ENCODE measurements around the gene SRP14. TPM values are rescaled to one million over a fixed set of nuclear protein-coding genes. Genes with fewer than 3 reads are reported as not detected.

Gene SRP14
- total RNA-seq, 1 donor from 2014 or later: 320 TPM

GRCh38 chr15:40034186-40034946 is 4.6 kb downstream of the SRP14 start:
- Mint-ChIP-seq H3K9me3 (ENCODE audit: unreplicated experiment) (no peaks in the 10 kb centered on the region), H3K4me3 (ENCODE audit: unreplicated experiment) (no peak overlapping the region), H3K27ac (ENCODE audit: unreplicated experiment) (no peak overlapping the region), H3K4me1 (ENCODE audit: low read depth, unreplicated experiment) (peaks cover 21% of the 10 kb centered on the region), H3K36me3 (ENCODE audit: low read depth, unreplicated experiment) (peaks cover 12% of the 10 kb centered on the region), H3K27me3 (ENCODE audit: low read depth, unreplicated experiment) (no peaks in the 10 kb centered on the region)
- H3K36me3 ChIP-seq (ENCODE audit: insufficient read depth, low read length): peaks cover 53% of the 10 kb centered on the region
- no peak overlapping the region for H2AFZ ChIP-seq (ENCODE audit: low read depth, low read length)
- no peak overlapping the region for H3K9ac ChIP-seq (ENCODE audit: low read length)
- no peaks in the 10 kb centered on the region for H3K9me3 ChIP-seq (ENCODE audit: insufficient read depth, low read depth, low read length)
- peaks cover 8% of the 10 kb centered on the region for H3K4me1 ChIP-seq (ENCODE audit: insufficient read depth, low read length)
- H3K79me2 ChIP-seq (ENCODE audit: insufficient read depth, low read length): peaks cover 42% of the 10 kb centered on the region
- TF ChIP-seq CTCF (IDR thresholded peaks at IDR 0.05; ENCODE audit: insufficient read depth, low read depth, low read length) (no peak), EZH2 (IDR thresholded peaks at IDR 0.05; ENCODE audit: insufficient read depth, low read length) (no peak)
- DNase-seq (ENCODE audit: low read depth) (no peak), FAIRE-seq (no peak)
- no peak overlapping the region for H3K4me3 ChIP-seq (ENCODE audit: insufficient read depth, low read depth, low read length)
- H3K27ac ChIP-seq (ENCODE audit: low read depth, low read length): no peak overlapping the region
- peaks cover 30% of the 10 kb centered on the region for H4K20me1 ChIP-seq (ENCODE audit: insufficient read depth, low read length)
- no peak overlapping the region for H3K4me2 ChIP-seq (ENCODE audit: low read length)
- no peaks in the 10 kb centered on the region for H3K27me3 ChIP-seq (ENCODE audit: insufficient read depth, low read length)

GRCh38 chr15:40032125-40032839 is 6.7 kb downstream of the SRP14 start:
- DNase-seq (ENCODE audit: low read depth): no peak
- peaks cover 69% of the 10 kb centered on the region for H3K36me3 ChIP-seq (ENCODE audit: insufficient read depth, low read length)
- no peak overlapping the region for H3K9ac ChIP-seq (ENCODE audit: low read length)
- H3K4me3 Mint-ChIP-seq (ENCODE audit: unreplicated experiment): no peak overlapping the region
- H2AFZ ChIP-seq (ENCODE audit: low read depth, low read length): no peak overlapping the region
- no peak overlapping the region for H3K4me2 ChIP-seq (ENCODE audit: low read length)
- no peaks in the 10 kb centered on the region for H3K4me1 ChIP-seq (ENCODE audit: insufficient read depth, low read length)
- H3K27ac ChIP-seq (ENCODE audit: low read depth, low read length): no peak overlapping the region
- no peak for FAIRE-seq
- TF ChIP-seq CTCF (IDR thresholded peaks at IDR 0.05; ENCODE audit: insufficient read depth, low read depth, low read length) (no peak), EZH2 (IDR thresholded peaks at IDR 0.05; ENCODE audit: insufficient read depth, low read length) (no peak)
- H3K9me3 ChIP-seq (ENCODE audit: insufficient read depth, low read depth, low read length): no peaks in the 10 kb centered on the region
- H3K4me1 Mint-ChIP-seq (ENCODE audit: low read depth, unreplicated experiment): peaks cover 19% of the 10 kb centered on the region
- H4K20me1 ChIP-seq (ENCODE audit: insufficient read depth, low read length): peaks cover 22% of the 10 kb centered on the region
- H3K27ac Mint-ChIP-seq (ENCODE audit: unreplicated experiment): no peak overlapping the region
- H3K27me3 ChIP-seq (ENCODE audit: insufficient read depth, low read length): no peaks in the 10 kb centered on the region
- H3K27me3 Mint-ChIP-seq (ENCODE audit: low read depth, unreplicated experiment): no peaks in the 10 kb centered on the region
- H3K36me3 Mint-ChIP-seq (ENCODE audit: low read depth, unreplicated experiment): peaks cover 9% of the 10 kb centered on the region
- no peaks in the 10 kb centered on the region for H3K9me3 Mint-ChIP-seq (ENCODE audit: unreplicated experiment)
- no peak overlapping the region for H3K4me3 ChIP-seq (ENCODE audit: insufficient read depth, low read depth, low read length)
- peaks cover 21% of the 10 kb centered on the region for H3K79me2 ChIP-seq (ENCODE audit: insufficient read depth, low read length)
